ENCODE measurements around the gene SLC66A2.

Gene SLC66A2

GRCh38 chr18:79949697-79950487 is 1.6 kb downstream of the SLC66A2 start:
- no peak for DNase-seq

- DNase-seq, result no peak
Observed at GRCh38 chr18:79948719-79949411, 2.6 kb downstream of the SLC66A2 start.

- DNase-seq, result no peak
Observed at GRCh38 chr18:79947881-79948610, 3.4 kb downstream of the SLC66A2 start.

- DNase-seq, result no peak
Observed at GRCh38 chr18:79947054-79947755, 4.2 kb downstream of the SLC66A2 start.

GRCh38 chr18:79945118-79946042 is 6.1 kb downstream of the SLC66A2 start:
- DNase-seq, result no peak

GRCh38 chr18:79944746-79945117 is 6.7 kb downstream of the SLC66A2 start:
- DNase-seq, result no peak

- peak; percentile 3 for DNase-seq
Observed at GRCh38 chr18:79944126-79944731, 7.2 kb downstream of the SLC66A2 start.

- no peak for DNase-seq
Observed at GRCh38 chr18:79943608-79944125, 7.8 kb downstream of the SLC66A2 start.

- DNase-seq, result no peak
Observed at GRCh38 chr18:79942786-79943607, 8.5 kb downstream of the SLC66A2 start.

GRCh38 chr18:79942211-79942610 is 9.2 kb downstream of the SLC66A2 start:
- DNase-seq, result no peak

GRCh38 chr18:79941473-79942119 is 9.9 kb downstream of the SLC66A2 start:
- no peak for DNase-seq

- no peak for DNase-seq
Observed at GRCh38 chr18:79940814-79941472, 10.5 kb downstream of the SLC66A2 start.

- DNase-seq, result no peak
Observed at GRCh38 chr18:79940126-79940813, 11.2 kb downstream of the SLC66A2 start.

GRCh38 chr18:79939096-79939495 is 12.4 kb downstream of the SLC66A2 start:
- DNase-seq, result no peak

GRCh38 chr18:79938196-79938595 is 13.3 kb downstream of the SLC66A2 start:
- no peak for DNase-seq

GRCh38 chr18:79937103-79937860 is 14.2 kb downstream of the SLC66A2 start:
- DNase-seq, result no peak

- no peak for DNase-seq
Observed at GRCh38 chr18:79936641-79937040, 14.8 kb downstream of the SLC66A2 start.

GRCh38 chr18:79935925-79936324 is 15.5 kb downstream of the SLC66A2 start:
- no peak for DNase-seq
